Ishikawa (cell line): ENCODE measurements around the gene FGF18.

Experiments
- CEBPB ChIP-seq: IDR thresholded peaks from 2 replicates; pipeline ENCODE4 v1.6.1; 2012
- CREB1 ChIP-seq: IDR thresholded peaks from 2 replicates; pipeline ENCODE4 v1.6.1; 2012; ENCODE audit warnings: low read depth
- EGR1 ChIP-seq: IDR thresholded peaks from 2 replicates; pipeline ENCODE4 v1.6.1; 2012
- EP300 ChIP-seq: IDR thresholded peaks from 2 replicates; pipeline ENCODE4 v1.6.1; 2012; ENCODE audit warnings: borderline replicate concordance
- FOXM1 ChIP-seq: IDR thresholded peaks from 2 replicates; pipeline ENCODE4 v1.6.1; 2012; ENCODE audit warnings: low read depth, borderline replicate concordance
- NFIC ChIP-seq: IDR thresholded peaks from 2 replicates; pipeline ENCODE4 v1.6.1; 2012
- RAD21 ChIP-seq: IDR thresholded peaks from 2 replicates; pipeline ENCODE4 v1.6.1; 2012; ENCODE audit warnings: low read depth
- TAF1 ChIP-seq: IDR thresholded peaks from 2 replicates; pipeline ENCODE4 v1.6.1; 2012; ENCODE audit warnings: low read depth, mild to moderate bottlenecking
- TCF12 ChIP-seq: IDR thresholded peaks from 2 replicates; pipeline ENCODE4 v1.6.1; 2012; ENCODE audit warnings: low read depth
- TEAD4 ChIP-seq: IDR thresholded peaks from 2 replicates; pipeline ENCODE4 v1.6.1; 2012
- USF1 ChIP-seq: IDR thresholded peaks from 2 replicates; pipeline ENCODE4 v1.6.1; 2012
- YY1 ChIP-seq: IDR thresholded peaks from 2 replicates; pipeline ENCODE4 v1.6.1; 2012; ENCODE audit warnings: low read depth
- ZBTB7A ChIP-seq: IDR thresholded peaks from 2 replicates; pipeline ENCODE4 v1.6.1; 2012; ENCODE audit warnings: low read depth
- TF ChIP-seq, protein P1 (sequence below): IDR thresholded peaks from 2 replicates; pipeline ENCODE4 v1.6.1; 2012; ENCODE audit warnings: low read depth, mild to moderate bottlenecking
- TF ChIP-seq, protein P2 (sequence below): IDR thresholded peaks from 2 replicates; pipeline ENCODE4 v1.6.1; 2012

FGF18 gene

GRCh38 chr5:171386861-171387344 lies 32.5 kb upstream of the FGF18 start:
- TF ChIP-seq TEAD4 (no peak), CEBPB (no peak), RAD21 (no peak), TAF1 (no peak), EP300 (no peak), USF1 (no peak), TCF12 (no peak), EGR1 (no peak), CREB1 (no peak), FOXM1 (no peak; the same call in 1 of the 2 replicates), ZBTB7A (no peak), YY1 (no peak), NFIC (no peak)
- TF ChIP-seq, protein P1, sequence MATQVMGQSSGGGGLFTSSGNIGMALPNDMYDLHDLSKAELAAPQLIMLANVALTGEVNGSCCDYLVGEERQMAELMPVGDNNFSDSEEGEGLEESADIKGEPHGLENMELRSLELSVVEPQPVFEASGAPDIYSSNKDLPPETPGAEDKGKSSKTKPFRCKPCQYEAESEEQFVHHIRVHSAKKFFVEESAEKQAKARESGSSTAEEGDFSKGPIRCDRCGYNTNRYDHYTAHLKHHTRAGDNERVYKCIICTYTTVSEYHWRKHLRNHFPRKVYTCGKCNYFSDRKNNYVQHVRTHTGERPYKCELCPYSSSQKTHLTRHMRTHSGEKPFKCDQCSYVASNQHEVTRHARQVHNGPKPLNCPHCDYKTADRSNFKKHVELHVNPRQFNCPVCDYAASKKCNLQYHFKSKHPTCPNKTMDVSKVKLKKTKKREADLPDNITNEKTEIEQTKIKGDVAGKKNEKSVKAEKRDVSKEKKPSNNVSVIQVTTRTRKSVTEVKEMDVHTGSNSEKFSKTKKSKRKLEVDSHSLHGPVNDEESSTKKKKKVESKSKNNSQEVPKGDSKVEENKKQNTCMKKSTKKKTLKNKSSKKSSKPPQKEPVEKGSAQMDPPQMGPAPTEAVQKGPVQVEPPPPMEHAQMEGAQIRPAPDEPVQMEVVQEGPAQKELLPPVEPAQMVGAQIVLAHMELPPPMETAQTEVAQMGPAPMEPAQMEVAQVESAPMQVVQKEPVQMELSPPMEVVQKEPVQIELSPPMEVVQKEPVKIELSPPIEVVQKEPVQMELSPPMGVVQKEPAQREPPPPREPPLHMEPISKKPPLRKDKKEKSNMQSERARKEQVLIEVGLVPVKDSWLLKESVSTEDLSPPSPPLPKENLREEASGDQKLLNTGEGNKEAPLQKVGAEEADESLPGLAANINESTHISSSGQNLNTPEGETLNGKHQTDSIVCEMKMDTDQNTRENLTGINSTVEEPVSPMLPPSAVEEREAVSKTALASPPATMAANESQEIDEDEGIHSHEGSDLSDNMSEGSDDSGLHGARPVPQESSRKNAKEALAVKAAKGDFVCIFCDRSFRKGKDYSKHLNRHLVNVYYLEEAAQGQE, result no peak
- TF ChIP-seq, protein P2, sequence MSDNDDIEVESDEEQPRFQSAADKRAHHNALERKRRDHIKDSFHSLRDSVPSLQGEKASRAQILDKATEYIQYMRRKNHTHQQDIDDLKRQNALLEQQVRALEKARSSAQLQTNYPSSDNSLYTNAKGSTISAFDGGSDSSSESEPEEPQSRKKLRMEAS, result no peak

DNA sequence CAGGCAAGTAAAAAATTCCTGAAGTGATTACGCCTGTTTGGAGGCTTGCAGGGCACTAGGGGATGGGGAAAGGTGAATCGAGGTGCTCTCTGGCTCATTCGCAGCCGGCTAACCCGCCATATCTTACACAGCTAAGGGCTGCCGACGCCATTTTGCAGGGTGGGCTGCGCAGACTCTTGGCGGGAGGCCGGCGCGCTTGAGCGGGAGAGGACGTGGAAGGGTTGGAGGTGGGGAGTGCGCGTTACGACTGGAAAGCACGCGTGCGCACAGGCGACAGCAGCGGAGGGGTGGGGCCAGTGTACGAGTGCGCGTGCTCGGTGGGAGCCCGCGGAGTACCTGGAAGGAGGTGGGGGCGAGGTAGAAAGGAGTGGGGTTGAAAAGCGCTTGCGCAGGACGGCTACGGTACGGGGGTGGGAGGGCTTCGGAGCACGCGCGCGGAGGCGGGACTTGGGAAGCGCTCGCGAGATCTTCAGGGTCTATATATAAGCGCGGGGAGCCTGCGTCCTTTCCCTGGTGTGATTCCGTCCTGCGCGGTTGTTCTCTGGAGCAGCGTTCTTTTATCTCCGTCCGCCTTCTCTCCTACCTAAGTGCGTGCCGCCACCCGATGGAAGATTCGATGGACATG lies 32.0 kb upstream of the FGF18 start, which contains the start of gene NPM1:
Gene NPM1 (plus strand): TSS at position 505 of the 625 bp plus-strand sequence. CDS start 100 bp downstream, at position 605.
- TF ChIP-seq FOXM1, result no peak; the same call in 1 of the 2 replicates
- no peak for TF ChIP-seq RAD21
- peak; percentile 98 for TF ChIP-seq TAF1
- TF ChIP-seq CEBPB, result no peak
- no peak for TF ChIP-seq CREB1
- peak; percentile 97 for TF ChIP-seq YY1
- no peak for TF ChIP-seq USF1
- TF ChIP-seq, protein P2, result peak; percentile 93
- TF ChIP-seq ZBTB7A, result no peak
- TF ChIP-seq TEAD4, result no peak; the same call in 1 of the 2 replicates
- no peak; the same call in 1 of the 2 replicates for TF ChIP-seq TCF12
- TF ChIP-seq EGR1, result peak; percentile 70
- TF ChIP-seq NFIC, result no peak
- no peak for TF ChIP-seq EP300
- TF ChIP-seq, protein P1, result no peak

GRCh38 chr5:171387970-171388815 lies 31.3 kb upstream of the FGF18 start:
- TF ChIP-seq, protein P2, result peak; percentile 100
- TF ChIP-seq USF1 (peak; percentile 94), EGR1 (no peak), TCF12 (peak; percentile 60; the same call in 1 of the 2 replicates)

GRCh38 chr5:171388816-171389168 lies 30.7 kb upstream of the FGF18 start:
- TF ChIP-seq RAD21 (no peak), EGR1 (no peak), CREB1 (no peak)
- TF ChIP-seq, protein P1, result no peak
